ENCODE data around the gene BUB1B. TPM values are rescaled to one million over a fixed set of nuclear protein-coding genes. Genes with fewer than 3 reads are reported as not detected.
"Not testable (repeated sequence)": the region's sequence is repeated elsewhere in the genome, so short reads cannot be mapped to it uniquely, and the experiment has no call there.

BUB1B gene
- total RNA-seq, 2 experiments from 2014 or later: 1.4 to 2.4 TPM

- Histone ChIP-seq H3K4me3 (ENCODE audit: low read length) (no peak overlapping the region), H3K27me3 (ENCODE audit: control insufficient read depth in 1 of 2, insufficient read depth in 2 of 2, low read length in 2 of 2) (no peaks in the 10 kb centered on the region), H3K9me3 (ENCODE audit: control insufficient read depth in 1 of 2, insufficient read depth in 1 of 2, low read length in 2 of 2) (no peaks in the 10 kb centered on the region), H3K27ac (ENCODE audit: low read depth in 1 of 2, low read length in 2 of 2) (no peak overlapping the region), H3K36me3 (ENCODE audit: insufficient read depth, low read length) (no peaks in the 10 kb centered on the region), H3K4me1 (ENCODE audit: insufficient read depth, low read length) (no peaks in the 10 kb centered on the region)
- H3K4me3 Mint-ChIP-seq: no peak overlapping the region
- intact Hi-C loops (cut with DNase I, micrococcal nuclease): no loop called here
- no peak overlapping the region for H3K27ac Mint-ChIP-seq
- no peaks in the 10 kb centered on the region for H3K9me3 Mint-ChIP-seq
- ATAC-seq (ENCODE audit: poor library complexity) (no peak), DNase-seq (no peak)
- no peaks in the 10 kb centered on the region for H3K4me1 Mint-ChIP-seq (ENCODE audit: low read depth)
- CTCF ChIA-PET: no interaction called here
- H3K36me3 Mint-ChIP-seq (ENCODE audit: low read depth): no peaks in the 10 kb centered on the region
- POLR2A ChIA-PET: no interaction called here
- TF ChIP-seq, protein P1, sequence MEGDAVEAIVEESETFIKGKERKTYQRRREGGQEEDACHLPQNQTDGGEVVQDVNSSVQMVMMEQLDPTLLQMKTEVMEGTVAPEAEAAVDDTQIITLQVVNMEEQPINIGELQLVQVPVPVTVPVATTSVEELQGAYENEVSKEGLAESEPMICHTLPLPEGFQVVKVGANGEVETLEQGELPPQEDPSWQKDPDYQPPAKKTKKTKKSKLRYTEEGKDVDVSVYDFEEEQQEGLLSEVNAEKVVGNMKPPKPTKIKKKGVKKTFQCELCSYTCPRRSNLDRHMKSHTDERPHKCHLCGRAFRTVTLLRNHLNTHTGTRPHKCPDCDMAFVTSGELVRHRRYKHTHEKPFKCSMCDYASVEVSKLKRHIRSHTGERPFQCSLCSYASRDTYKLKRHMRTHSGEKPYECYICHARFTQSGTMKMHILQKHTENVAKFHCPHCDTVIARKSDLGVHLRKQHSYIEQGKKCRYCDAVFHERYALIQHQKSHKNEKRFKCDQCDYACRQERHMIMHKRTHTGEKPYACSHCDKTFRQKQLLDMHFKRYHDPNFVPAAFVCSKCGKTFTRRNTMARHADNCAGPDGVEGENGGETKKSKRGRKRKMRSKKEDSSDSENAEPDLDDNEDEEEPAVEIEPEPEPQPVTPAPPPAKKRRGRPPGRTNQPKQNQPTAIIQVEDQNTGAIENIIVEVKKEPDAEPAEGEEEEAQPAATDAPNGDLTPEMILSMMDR (IDR thresholded peaks at IDR 0.05): no peak
- H3K27me3 Mint-ChIP-seq: no peaks in the 10 kb centered on the region
Observed at GRCh38 chr15:40136470-40137302, 24.2 kb upstream of the BUB1B start.

DNA sequence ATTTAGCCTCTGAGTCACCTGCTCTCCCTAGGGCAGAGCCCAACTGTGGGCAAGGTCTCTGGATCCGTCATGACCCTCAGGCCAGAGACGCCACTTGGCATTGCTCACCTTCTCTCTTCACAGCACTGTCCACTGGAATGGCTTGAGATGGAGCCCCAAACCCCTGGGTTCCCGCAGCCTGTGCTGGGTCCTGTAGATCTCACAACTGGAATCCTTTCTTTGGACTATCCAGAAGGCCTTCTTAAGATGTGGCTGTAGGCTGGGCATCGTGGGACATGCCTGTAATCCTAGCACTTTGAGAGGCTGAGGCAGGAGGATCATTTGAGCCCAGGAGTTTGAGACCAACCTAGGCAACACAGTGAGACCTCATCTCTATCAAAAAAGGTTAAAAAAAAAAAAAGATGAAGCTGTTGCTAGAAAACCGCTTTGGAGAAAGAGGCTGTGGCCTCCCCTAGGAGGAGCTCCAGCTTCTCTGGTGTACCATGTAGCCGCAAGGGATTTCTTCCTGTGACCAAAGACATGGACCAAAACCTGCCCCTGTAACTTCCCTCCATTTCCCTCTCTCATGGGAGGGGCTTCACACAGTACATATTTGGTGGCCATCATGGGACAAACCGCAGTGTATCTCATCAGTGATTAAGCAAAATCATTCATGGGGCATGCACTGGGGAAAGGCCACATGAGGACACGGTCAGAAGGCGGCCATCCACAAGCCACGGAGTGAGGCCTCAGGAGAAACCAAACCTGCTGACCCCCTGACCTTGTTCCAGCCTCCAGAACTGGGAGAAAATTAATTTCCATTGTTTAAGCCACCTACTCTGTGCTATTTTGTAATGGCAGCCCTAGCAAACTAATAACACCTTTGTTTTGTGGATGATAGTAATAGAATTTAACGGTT is 23.3 kb upstream of the BUB1B start:
- Mint-ChIP-seq H3K27ac (no peak overlapping the region), H3K4me1 (ENCODE audit: low read depth) (no peaks in the 10 kb centered on the region), H3K9me3 (no peaks in the 10 kb centered on the region), H3K36me3 (ENCODE audit: low read depth) (no peaks in the 10 kb centered on the region), H3K4me3 (no peak overlapping the region), H3K27me3 (no peaks in the 10 kb centered on the region)
- H3K27me3 ChIP-seq (ENCODE audit: control insufficient read depth in 1 of 2, insufficient read depth in 2 of 2, low read length in 2 of 2): no peaks in the 10 kb centered on the region
- ChIA-PET CTCF (no interaction called here), POLR2A (interaction anchor here (0.6 kb wide), 1 partner anchor 275 kb away, joined by 3 read pairs; no protein-coding TSS in a partner anchor)
- H3K4me1 ChIP-seq (ENCODE audit: insufficient read depth, low read length): no peaks in the 10 kb centered on the region
- intact Hi-C loops (cut with DNase I, micrococcal nuclease): no loop called here
- no peaks in the 10 kb centered on the region for H3K9me3 ChIP-seq (ENCODE audit: control insufficient read depth in 1 of 2, insufficient read depth in 1 of 2, low read length in 2 of 2)
- no peak overlapping the region for H3K4me3 ChIP-seq (ENCODE audit: low read length)
- TF ChIP-seq, protein P1 (IDR thresholded peaks at IDR 0.05): no peak
- no peak overlapping the region for H3K27ac ChIP-seq (ENCODE audit: low read depth in 1 of 2, low read length in 2 of 2)
- no peak for ATAC-seq (ENCODE audit: poor library complexity)
- no peak for DNase-seq
- no peaks in the 10 kb centered on the region for H3K36me3 ChIP-seq (ENCODE audit: insufficient read depth, low read length)

GRCh38 chr15:40138201-40138570 is 22.7 kb upstream of the BUB1B start:
- POLR2A ChIA-PET: interaction anchor here (0.6 kb wide), 1 partner anchor 275 kb away, joined by 3 read pairs; no protein-coding TSS in a partner anchor
- H3K9me3 ChIP-seq (ENCODE audit: control insufficient read depth in 1 of 2, insufficient read depth in 1 of 2, low read length in 2 of 2); intact Hi-C loops (cut with DNase I, micrococcal nuclease); H3K27me3 ChIP-seq (ENCODE audit: control insufficient read depth in 1 of 2, insufficient read depth in 2 of 2, low read length in 2 of 2); H3K27me3 Mint-ChIP-seq; H3K4me1 ChIP-seq (ENCODE audit: insufficient read depth, low read length); DNase-seq; ATAC-seq (ENCODE audit: poor library complexity); H3K4me3 Mint-ChIP-seq; H3K27ac ChIP-seq (ENCODE audit: low read depth in 1 of 2, low read length in 2 of 2); H3K4me3 ChIP-seq (ENCODE audit: low read length); H3K36me3 ChIP-seq (ENCODE audit: insufficient read depth, low read length); H3K27ac Mint-ChIP-seq; CTCF ChIA-PET; H3K4me1 Mint-ChIP-seq (ENCODE audit: low read depth); H3K9me3 Mint-ChIP-seq; H3K36me3 Mint-ChIP-seq (ENCODE audit: low read depth): not testable (repeated sequence)

Data from CD4-positive, alpha-beta T cell (primary cell).